Hematopoietic multipotent progenitor cell (in vitro differentiated cells): ENCODE measurements around the gene ACOX3. TPM values are rescaled to one million over a fixed set of nuclear protein-coding genes. Genes with fewer than 3 reads are reported as not detected.
"Not testable (repeated sequence)": the region's sequence is repeated elsewhere in the genome, so short reads cannot be mapped to it uniquely, and the experiment has no call there.

Source experiments
- DNase-seq, 3 donors: peaks; one replicate each; pipeline ENCODE4 v3.0.0-alpha.2; 2011 to 2015; ENCODE audit warnings: low read depth in 2 of 3, low spot score in 2 of 3
- total RNA-seq: library from RNA; depleted of rRNA; stranded (reverse); fragments of >200 nt; gene quantifications from one replicate; pipeline ENCODE4 v1.2.3, GENCODE V29; 2012

ACOX3 gene
- total RNA-seq, 1 donor, result 26.9 TPM

DNA sequence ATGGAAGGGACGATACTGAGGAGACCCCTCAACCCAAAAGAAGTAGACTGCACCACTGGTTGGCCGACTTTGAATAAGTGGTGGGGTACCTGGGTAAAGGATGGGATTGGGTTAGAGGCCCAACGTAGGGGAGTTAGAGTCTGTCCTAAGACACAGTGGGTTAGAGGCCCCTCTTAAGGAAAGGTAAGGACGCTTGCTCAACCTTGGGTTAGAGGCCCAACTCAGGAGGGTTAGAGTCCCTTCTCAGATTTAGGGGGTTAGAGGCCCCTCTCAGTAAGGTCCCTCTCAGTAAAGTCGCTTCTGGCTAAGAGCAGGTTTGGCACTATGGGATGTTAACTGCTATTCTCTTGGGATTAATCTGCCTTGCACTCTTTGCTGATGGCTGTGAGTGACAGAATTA is 81.3 kb downstream of the ACOX3 start:
- no peak for DNase-seq

DNA sequence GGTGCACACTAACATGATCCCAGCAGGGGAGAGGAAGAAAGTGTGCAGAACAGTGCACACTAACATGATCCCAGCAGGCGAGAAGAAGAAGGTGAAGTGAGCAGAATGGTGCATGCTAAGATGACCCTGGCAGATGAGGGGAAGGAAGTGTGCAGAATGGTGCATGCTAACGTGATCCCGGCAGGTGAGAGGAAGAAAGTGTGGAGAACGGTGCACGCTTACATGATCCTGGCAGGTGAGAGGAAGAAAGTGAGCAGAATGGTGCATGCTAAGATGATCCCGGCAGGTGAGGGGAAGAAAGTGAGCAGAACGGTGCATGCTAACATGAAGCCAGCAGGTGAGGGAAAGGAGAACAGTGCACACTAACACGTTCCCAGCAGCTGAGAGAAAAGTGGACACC is 83.7 kb downstream of the ACOX3 start:
- no peak for DNase-seq

DNA sequence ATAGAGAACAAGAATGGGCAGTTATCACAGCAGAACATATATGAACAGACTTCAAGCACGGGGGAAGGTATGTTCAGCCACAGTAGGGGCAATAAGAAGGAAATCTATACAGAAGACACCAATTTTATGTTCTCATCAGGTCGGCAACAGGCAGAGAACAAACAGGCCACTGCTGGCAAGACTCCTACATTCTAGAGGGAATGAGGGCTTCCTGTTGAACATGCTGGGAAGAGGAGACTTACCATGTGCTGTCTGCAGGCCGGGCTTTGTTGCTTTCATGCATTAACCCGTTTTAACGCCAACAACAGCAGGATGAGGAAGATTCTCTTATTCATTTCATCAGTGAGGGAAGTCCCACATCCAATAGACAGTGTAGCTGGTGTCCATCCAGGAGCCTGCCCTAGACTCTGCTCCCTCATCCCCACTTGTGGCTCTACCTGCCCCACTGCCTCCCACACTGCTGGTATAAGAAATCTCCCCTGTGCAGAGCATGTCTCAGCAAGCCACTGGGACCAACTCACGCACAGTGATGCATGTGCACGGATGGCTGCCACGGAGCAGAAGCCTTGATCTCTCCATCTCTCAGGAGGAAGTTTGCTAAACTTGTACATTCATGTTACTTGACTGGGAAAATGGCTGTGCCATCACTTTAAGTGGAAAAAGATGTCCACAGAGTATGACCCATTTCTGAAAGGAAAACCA is 84.5 kb downstream of the ACOX3 start:
- DNase-seq, result no peak

DNA sequence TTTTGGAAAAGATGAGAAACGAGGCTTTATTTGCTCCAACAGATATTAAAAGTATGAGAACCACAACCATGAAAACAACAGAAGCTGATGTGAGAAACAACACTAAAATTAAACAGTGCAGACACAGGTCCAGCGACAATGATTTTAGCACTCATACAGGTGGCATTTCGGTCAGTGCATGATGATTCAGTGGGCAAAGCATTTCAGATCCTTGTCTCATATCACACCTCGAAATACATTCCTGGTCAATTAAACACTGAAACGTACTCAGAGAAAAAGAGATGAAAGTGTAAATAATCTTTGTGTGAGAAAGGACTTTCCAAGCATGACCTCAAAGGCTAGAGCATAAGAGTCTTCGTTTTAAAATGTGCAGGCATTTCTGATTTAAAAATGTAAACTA is 85.2 kb downstream of the ACOX3 start:
- DNase-seq, result no peak

DNA sequence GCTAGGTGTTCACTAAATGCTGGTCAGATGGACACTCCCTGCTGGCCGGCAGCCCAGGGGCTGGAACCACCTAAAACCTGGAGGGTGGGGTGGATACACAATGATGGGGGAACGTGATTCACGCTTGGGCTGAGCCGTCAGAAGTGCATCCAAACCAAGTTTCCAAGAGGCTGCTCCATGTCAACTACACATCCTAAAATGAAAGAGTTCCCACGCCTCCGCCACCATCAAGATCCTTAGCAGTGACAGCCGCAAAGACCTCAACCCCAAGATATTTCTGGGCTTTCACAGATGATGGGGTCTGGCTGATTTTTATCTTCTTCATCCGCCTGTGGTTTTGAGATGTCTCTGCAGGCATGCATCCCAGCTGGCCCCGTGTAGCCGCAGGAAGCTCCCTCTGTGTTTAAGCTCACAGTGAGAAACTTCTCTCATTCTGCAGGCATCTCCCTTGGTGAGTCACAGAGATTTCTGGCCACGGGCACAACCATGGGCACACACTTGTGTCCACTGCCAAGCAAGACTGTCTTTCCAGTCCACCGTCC is 86.5 kb downstream of the ACOX3 start:
- DNase-seq, result no peak

DNA sequence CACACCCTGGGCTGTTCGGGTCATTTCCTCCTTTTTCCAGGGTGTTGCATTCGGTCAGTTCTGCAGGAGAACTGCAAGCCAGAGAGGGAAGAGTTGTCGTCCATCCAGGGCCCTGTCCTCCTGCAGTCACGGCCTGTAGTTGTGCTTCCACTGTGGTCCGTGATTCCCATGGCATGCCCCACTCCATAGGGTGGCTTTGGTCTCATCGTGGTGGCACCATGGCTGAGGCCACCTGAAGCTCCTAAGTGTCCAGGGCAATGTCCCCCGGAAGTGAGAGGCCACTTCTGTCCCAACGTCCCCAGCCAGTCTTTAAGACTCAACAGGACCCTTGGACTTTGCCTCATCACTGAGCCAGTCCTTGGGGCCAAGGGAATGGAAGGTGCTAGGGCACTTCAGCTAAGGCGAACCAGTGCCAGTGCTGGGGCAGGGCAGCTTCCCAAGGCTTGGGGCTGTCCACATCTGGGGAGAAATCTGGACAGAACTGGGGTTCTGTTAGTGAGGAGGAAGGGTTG is 87.3 kb downstream of the ACOX3 start:
- no peak for DNase-seq

DNA sequence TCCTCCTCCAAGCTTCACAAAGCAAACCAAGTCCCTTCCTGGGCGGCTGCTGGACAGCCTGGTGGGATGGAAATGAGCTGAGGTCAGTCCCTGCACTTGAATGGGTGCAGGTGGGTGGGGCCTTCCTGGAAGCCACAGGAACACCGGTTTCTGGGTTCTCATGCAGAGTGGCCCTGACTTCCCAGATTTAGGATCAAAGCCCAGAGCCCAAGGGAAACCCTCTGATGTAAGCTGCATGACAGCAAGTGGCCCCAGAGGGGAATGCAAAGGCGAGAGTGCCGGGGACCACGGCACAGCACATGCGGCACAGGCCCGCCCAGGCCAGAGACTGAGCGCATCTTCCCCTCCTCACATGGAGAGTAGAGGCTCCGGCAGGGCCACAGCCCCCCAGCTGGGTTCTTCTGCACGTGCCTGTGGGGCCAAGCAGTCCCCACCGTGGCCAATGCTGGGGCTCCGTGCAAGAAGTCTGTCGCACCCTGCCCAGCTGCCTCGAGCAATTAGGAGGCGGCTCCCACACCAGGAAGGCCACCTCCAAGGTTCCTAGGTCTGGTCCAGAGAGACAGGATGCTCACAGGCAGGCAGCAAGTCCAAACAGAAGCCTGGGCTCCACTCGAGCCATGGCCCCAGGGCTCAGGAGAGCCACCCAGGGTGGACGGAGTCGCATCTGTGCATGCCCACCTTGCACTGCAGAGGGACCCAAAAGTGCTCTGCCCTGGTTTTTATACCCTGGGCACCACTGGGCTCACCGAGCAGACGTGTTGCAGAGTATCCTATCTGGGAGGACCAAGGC is 88.0 kb downstream of the ACOX3 start:
- DNase-seq, result no peak

DNA sequence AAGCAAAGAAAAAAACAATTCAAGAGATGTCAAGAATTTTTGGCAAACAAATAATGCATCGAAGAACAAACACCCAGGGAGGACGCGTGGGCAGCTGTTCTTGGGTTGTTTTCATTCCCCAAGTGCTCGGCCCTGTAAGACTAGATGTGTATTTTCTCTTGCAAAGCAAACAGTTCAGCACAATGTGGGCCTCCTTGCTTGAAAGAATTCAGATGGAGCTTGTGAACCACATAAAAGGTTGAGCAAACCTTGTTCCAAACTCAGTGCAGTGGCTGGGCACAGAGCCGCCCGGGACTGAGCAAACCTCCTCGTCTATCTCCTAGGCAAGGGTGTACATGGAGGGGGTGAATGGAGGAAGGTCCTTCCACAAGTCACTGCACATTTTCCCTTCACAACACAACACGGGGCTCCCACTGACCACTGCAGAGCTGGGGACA is 88.6 kb downstream of the ACOX3 start:
- no peak for DNase-seq

DNA sequence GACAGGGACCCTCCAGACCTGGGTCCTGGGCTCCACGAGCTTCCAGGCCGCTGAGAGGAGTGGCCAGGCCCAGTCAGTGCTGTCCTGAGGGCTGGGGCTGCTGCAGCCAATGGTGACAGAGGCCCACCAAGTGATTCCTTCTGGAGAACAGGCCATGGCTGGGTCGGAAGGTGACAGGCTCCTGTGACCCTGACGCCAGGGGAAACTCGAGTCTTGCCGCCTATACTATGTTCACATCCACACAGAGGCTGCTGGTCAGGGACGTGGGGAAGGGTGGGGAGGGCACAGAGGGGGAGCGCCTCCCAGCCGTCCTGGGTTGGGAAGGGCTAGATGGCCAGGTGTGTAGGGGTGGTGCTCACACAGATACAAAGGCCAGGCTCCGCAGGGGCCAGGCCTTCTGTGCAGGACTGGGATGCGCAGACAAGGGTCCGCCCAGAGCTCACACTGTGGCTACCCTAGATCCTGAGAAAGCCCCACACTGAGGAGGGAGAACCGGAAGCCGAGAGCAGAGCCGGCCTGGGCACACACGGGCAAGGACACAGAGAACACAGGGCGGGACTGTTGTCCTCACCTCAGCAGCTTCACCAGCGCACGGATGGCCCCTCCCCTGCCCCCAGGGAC is 89.6 kb downstream of the ACOX3 start:
- DNase-seq, result no peak

DNA sequence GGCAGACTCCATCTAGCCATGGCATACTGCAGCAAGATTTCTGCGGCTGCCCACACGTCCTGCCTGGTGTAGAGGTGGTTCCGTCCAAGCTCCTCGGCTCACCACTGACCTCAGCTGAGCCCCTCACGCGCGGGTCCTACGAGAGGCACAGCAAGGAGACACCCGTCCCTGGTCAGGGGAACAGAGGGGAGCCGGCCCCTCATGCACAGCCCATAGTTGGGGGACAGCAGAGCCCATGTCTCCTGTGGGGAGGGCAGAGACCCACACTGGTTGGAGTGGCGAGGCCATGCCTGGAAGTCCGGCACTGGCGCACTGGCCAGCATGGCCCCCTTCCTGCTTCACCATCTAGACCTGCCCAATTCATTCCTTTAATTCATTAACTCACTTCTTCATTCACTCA is 90.2 kb downstream of the ACOX3 start:
- DNase-seq, result no peak

DNA sequence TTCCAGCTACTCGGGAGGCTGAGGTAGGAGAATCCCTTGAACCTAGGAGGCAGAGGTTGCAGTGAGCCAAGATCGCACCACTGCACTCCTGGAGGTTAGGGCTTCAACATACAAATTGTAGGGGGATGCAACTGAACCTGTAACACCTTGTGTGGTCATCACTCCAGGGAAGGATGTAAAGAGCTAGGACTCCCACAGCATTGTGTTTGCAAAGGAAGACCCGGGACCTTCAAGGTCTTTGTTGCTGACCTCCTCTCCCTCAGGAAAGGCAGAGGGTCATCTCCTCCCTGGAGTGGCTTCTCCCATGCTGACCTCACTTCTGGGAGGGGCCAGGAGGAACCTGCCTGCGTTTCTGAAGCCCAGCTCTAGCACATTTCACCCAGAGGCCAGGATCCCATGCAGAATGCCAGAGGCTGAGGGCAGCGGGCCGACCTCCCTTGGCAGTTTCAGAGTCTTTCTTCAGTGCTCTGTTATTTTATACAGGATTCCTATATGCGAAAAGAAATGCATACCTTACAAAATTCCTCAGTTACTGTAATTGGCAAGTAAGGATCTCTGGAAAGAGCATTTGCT is 90.8 kb downstream of the ACOX3 start:
- no peak for DNase-seq

DNA sequence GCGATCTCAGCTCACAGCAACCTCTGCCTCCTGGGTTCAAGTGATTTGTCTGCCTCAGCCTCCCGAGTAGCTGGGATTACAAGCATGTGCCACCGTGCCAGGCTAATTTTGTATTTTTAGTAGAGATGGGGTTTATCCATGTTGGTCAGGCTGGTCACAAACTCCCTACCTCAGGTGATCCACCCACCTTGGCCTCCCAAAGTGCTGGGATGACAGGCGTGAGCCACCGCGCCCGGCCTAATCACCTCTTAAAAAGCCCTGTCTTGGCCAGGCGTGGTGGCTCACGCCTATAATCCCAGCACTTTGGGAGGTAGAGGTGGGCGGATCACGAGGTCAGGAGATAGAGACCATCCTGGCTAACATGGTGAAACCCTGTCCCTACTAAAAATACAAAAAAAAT is 91.3 kb downstream of the ACOX3 start:
- DNase-seq, result not testable (repeated sequence)

DNA sequence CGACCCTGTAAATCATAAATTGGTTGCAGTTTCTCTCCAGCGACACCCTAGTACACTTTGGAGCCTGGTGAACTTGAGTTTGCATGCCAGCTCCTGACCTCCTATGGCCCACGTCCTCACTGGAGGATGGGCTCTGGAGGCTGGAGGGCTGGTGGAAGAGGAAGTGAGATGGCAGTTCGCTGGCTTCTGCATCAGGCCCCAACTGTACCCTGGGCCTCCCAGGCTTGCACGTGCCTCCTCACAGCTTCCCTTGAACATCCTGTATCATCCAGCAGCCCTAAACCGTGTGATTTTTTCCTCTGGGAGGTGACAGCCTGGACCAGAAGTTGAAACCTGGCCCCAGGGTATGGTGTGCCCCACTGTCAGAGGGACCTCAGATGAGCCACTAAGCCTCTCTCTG is 92.5 kb downstream of the ACOX3 start:
- DNase-seq, result peak in 2 of 3 donors; percentile 39 to 67

DNA sequence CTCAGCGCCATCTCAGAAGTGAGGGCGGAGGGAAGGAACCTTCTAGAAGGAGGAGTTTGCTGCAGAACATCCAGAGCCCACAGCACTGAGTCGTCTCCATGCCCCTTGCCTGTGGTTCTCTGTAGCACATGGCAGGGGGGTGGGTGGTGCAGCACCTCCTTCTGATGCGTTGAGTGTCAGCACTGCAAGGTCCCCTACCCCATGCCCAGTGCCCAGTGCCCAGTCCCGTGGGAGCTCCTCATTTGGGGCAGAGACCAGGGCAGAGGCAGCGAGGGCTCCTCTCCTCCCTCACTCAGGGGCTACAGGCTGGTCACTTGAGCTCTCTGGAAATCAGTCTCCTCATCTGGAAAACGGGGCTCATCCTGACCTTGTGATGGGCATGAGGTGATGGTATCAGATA is 92.9 kb downstream of the ACOX3 start:
- no peak for DNase-seq

DNA sequence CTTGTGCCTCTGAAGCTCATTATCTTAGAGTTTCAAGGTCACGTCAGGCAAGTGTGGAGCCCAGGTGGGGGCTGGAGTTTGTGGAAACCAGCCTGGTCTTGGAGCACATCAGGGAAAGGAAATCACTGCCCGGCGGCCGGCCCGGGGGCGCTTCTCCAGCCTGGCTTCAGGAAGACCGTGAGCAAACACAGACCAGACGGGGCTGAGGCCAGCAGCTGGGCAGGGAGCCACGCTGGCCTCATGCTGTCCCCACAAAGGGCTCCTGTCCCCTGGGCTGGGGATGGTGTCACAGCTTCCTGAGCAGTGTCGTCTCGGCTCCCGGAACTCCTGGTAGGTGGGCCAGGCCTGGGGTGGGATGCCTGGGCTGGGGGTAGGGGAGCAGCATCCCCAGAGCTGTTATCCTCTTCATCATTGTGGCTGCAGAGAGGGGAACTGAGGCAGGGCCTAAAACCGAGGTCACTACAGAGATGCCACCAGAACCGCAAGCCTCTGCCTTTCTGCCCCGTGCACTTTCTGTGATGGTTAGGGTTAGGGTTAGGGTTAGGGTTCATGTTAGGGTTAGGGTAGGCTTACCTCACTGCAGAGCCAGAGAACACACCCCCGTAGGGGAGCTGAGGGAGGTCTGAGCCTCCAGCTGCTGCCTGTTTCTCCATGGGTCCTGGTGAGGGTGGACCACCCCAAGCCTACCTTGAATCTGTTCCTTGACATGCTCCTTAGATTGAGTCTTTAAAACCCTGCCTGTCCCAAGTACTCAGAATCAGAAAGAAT is 93.5 kb downstream of the ACOX3 start:
- DNase-seq, result no peak

DNA sequence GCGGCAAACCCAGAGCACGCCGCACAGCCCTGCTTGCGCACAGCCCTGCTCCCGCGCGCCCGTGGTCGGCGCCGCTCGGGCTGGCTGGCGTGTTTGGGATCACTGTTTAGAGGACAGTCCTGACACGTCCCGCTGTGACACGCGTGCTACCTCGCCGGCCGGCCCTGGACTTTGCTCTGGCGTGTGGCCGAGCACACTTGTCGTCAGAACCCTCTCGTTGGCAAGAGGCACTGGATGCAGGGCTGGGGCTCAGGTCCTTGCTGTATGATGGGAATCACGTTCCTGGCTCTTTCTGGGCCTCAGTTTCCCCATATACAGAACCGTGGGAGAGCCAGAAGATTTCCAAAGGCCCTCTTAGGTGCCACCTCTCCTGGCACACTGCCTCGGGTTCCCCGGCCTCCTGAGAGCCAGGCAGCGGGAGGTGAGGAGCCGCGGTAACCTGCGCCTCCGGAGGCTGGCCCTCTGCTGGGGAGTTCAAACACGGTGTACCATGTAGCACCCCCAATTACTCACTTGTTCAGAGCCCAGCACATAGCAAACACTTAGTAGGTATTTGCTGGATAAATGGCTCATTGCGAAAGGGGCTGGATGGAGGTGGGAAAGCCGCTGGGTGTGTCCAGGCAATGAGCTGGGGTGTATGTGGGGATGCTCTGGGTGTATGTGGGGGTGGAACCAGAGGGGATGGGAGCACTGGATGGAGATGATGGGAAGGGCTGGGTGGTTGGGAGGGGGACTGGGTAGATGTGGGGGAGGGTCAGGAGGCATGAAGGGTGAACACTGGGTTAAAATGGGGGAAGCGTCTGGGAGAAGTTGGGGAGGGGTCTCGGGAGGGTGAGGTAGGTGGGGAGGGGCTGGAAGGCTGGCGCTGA is 94.3 kb downstream of the ACOX3 start:
- DNase-seq, result no peak

DNA sequence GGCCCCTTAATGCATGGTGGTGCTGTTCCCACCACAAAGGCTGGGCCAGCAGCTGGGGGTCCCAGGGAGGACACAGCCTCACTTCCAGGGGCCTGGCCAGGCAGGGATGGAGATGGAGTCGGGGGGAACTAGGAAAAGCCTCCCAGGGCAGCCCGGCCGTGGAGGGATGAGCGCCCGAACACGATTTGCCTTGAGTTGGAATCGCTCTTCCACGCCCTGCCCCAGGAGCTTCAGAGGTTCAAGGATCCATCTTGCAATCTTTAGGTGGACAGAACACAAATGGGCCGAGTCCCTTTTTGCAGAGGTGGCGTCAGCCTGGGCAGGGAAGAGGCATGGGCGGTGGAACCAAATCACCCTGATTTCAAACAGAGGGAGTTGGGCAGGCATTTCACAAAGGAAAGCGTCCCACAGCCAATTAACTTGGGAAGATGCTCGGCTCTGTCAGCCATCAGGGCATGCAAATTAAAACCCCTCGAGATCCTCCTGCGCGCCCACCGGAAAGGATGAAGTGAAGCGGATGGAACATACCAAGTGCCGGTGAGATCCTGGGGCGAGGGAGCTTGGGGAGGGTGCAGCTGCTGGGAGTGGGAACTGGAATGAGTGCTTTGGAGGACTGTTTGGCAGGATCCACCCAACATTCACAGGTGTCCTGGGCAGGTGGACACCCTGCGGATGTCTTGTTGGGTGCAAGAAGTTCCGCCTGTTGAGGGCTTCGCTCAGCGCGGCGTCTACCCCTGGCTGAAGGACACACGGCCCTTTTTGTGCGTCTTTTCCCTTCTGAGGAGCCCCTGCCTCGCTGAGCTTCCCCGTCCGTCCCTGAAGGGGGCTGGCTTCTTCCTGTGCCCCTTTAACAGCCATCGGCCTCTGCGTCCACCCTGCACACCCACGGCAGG is 95.2 kb downstream of the ACOX3 start:
- no peak for DNase-seq

DNA sequence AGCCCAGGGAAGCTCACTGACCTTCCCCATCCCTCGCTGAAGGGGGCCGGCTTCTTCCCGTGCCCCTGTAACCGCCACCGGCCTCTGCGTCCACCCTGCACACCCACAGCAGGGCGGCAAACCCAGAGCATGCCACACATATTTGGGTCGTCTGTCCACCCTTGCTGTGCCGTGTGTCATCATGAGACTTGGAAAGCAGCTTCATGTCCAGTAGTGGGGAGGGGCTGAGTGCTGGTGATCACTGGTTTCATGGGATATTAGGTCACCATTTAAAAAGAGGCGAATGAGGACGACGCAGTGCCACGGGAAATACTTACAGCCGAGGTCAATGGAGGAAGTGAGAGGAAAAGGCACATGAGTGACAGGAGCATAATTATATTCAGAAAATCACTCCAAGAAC is 96.1 kb downstream of the ACOX3 start:
- DNase-seq, result no peak
